ENCODE results near the gene GALNT17.

GRCh38 chr7:71112436-71112835, 19.5 kb upstream of the GALNT17 start:
- TF ChIP-seq CTCF (IDR thresholded peaks at IDR 0.05) (no peak), POLR2A (IDR thresholded peaks at IDR 0.05) (no peak)

Measured in uterus (tissue), 2 donors.